ENCODE measurements around the gene OGA.

- TF ChIP-seq CTCF (IDR thresholded peaks at IDR 0.05) (no peak), EZH2 (IDR thresholded peaks at IDR 0.05) (no peak)
These were observed 16.1 kb upstream of the OGA start for GRCh38 chr10:101834341-101834740.

Measured in neural progenitor cell (in vitro differentiated cells).